DMS 273 treated with DMSO at 0.1 percent for 48 hours (cell line): ENCODE data around the gene CALY.
"Not testable (repeated sequence)": the region's sequence is repeated elsewhere in the genome, so short reads cannot be mapped to it uniquely, and the experiment has no call there.

ENCODE experiments used
- DNase-seq: peaks from one replicate; lab custom pipeline; 2025; lab: John Stamatoyannopoulos, UW

CALY gene, protein sequence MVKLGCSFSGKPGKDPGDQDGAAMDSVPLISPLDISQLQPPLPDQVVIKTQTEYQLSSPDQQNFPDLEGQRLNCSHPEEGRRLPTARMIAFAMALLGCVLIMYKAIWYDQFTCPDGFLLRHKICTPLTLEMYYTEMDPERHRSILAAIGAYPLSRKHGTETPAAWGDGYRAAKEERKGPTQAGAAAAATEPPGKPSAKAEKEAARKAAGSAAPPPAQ

DNA sequence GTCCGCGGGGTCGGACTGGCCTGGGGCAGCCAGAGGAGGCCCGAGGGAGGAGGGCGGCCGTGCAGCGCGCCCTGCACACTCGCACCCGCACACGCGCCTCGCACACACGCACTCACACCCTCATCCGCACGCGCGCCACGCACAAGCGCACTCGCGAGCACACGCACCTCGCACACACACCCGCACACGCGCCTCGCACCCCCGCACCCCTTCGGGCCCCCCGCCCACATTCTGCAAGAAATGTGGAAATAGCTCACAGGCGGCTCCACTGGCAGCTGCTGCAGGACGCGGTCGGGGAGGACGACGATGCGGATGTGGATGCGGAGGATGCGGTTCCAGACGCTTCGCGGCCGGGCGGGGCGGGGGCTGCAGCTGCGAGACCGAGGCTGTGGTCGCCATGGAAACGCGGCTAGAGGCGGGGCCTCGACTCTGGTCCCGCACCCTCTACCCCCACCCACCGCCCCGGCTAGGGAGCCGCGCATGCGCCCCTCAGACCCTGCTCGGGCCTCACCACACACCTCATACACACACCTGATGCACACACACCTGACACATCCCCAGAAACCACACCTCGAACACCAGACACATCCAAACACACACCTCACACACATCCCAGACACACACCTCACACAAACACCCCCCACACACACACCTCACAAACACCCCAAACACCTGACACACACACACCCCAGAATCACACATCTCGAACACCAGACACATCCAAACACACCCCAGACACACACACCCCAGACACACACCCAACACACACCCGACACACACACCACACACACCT, at the start of gene CALY:
CALY (minus strand) TSS at position 320 of the 793 bp plus-strand sequence. CDS start 7,907 bp downstream, outside the sequence.
- no peak for DNase-seq

DNA sequence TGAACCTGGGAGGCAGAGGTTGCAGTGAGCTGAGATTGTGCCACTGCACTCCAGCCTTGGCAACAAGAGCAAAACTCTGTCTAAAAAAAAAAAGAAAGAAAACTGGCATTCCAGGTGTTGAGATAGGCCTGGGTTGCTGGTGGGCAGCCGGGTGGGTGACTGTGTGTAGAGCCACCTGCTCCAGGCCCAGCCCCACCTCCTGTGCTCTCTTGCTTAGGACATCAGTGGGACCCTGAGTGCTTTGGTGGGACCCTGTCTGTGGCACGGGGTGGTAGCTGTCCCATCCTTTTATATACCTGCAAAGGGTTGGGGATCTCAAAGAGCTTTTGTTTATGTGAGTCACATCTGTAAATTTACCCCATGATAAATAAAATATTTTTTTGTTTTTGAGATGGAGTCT, 48.5 kb upstream of the CALY start:
- no peak for DNase-seq

DNA sequence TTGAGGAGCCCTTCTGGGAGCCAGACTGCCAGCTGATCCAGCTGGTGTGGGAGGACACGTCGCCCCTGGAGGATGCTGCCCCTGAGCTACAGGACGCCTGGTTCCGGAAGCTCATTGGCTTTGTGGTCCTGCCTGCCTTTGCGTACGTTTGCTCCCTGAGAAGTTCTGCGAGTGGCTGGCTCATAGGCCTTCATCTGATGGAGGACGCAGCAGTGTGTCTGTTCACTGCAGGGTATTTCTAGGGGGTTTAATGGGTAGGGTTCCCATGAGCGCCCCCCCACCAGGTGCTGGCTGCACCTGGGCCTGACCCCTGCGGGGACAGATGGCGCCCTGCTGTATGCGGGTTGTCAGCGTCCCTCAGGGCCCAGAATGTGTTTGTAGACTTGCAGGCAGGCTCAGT, 47.4 kb upstream of the CALY start:
- no peak for DNase-seq

DNA sequence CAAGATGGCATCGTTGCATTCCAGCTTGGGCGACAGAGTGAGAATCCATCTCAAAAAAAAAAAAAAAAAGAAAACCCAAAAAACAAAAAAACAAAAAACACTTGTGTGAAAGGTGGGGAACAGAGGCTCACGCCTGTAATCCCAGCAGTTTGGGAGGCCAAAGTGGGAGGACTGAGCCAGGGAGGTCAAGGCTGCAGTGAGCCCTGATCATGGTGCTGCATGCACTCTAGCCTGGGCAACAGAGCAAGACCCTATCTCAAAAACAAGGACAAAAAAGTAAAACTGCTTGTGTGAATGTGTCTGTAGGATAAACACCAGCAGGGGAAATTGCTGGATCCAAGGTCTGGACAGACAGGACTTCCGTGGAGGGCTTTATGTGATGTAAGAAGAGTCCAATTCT, 46.9 kb upstream of the CALY start:
- DNase-seq = no peak

DNA sequence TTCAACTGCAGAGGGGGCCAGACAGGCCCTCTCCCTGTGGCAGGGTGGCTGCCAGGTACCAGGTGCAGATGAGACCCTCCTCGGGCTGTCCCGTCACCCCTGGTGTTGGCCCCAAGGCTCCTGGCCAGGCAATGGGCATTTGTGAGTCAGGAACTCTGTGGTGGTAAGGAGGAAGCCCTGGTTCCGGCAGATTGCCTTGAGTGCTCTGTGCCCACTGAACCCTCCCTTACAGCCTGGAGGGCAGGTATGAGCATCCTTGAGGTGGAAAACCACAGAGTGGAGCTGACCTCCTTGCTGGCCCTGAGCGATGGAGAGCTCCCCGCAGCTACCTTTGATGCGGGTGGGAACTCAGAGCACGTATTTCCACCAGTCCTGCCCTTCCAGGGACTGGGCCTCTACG, 44.3 kb upstream of the CALY start:
- DNase-seq = no peak

DNA sequence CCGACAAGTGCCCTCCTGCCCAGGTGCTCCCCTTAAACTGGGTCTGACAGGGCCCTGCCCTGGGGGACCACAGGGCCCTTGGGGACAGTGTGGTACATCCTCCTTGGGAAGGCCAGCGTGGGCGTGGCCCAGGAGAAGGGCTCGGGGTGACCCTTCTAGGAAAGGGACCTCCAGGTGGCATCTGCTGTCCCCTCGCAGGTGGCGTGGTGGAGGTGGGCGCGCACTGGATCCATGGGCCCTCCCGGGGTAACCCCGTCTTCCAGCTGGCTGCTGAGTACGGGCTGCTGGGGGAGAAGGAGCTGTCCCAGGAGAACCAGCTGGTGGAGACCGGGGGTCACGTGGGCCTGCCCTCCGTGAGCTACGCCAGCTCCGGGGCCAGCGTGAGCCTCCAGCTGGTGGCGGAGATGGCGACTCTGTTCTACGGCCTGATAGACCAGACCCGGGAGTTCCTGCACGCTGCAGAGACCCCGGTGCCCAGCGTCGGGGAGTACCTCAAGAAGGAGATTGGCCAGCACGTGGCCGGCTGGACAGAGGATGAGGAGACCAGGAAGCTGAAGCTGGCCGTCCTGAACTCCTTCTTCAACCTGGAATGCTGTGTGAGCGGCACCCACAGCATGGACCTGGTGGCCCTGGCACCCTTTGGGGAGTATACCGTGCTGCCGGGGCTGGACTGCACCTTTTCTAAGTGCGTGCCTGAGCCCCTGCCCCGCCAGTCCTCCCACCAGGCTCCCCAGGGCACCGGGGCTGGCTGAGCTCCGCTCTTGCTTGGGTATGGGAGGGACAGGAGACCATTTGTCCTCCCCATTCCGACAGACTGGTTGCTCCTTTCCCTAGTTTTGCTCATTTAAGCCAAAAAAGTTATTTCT, 43.3 kb upstream of the CALY start:
- DNase-seq = no peak

DNA sequence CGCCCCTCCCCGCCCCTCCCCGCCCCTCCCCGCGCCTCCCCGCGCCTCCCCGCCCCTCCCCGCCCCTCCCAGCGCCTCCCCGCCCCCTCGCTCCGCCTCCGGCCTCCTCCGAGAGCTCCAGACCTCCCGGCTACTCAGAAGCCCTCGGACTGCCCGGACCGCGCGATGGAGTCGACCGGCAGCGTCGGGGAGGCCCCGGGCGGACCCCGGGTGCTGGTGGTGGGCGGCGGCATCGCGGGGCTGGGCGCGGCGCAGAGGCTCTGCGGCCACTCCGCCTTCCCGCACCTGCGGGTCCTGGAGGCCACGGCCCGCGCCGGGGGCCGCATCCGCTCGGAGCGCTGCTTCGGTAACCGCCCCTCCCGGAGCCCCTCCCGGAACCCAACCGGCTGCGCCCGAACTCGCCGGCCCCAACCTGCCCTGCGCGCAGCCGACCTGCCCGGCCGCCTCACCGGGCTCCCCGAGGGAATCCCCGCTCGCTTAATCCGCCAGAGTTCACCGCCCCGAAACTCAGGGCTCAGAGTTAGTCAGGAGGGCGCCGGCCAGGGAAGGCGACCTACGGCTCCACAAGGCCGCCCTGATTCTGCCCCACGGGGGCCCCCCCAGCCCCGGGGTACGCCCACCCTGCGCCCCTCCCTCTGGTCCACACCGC, 42.6 kb upstream of the CALY start, which contains the start of gene PAOX:
PAOX (plus strand) TSS at position 111 of the 649 bp plus-strand sequence; CDS start at position 166, 55 bp downstream.
- DNase-seq = no peak

DNA sequence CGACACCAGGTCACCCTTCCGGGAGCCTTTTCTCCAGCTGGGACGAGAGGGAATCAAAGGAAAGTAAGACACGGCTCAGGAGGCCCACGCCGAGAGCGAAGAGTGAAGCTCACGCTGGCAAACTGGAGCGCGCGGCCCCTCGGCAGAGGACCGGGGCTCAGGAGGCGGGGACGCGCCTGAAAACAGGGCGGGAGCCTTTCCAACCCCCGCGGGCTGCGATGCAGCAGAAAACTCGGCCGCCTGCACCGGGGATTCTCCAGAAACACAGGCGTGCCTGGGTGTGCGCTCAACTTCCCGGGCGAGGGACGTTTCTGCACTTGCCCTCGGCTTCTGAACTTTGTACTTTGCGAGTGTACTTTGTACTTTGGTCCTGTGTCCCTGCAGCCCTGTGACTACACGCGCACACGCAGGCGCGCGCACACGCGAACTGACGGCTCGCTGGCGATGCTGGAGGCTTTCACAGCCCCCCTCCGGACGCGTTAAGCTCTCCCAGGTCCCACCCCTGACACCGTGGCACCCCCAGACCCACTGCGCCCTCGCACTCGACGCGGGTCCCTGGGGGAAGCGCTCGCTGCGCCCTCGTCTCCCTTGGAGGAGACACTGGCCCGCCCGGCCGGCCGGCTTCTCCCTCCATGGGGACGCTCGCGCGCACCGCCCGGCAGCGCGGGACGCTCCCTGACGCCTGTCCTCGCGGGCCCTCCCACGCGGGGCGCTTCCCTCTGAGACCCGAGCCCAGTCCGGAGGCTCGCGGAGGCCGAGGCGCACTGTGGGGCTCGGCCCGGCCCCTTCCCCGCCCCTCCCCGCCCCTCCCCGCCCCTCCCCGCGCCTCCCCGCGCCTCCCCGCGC, 41.8 kb upstream of the CALY start:
- DNase-seq = no peak

DNA sequence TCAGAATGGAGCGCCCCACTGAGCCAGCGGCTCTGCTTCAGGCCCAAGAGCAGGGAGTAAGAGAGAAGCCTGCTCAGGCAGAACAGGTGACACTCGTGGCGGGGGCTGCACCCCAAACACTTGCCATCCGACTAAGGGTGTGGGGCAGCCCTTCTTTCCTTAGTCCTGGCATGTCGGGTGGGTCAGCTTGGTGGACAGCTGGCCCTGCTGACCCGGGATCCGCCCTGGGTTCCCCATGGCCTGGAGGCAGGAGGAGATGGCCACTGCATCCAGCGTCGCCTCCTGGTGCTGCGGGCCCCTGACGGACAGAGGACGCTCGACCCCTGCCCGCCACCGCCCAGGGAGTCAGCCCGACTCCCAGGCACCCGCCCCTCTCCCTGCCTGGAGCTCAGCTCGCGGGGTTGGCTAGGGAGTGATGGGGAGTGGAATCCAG, 41.1 kb upstream of the CALY start:
- DNase-seq = no peak

DNA sequence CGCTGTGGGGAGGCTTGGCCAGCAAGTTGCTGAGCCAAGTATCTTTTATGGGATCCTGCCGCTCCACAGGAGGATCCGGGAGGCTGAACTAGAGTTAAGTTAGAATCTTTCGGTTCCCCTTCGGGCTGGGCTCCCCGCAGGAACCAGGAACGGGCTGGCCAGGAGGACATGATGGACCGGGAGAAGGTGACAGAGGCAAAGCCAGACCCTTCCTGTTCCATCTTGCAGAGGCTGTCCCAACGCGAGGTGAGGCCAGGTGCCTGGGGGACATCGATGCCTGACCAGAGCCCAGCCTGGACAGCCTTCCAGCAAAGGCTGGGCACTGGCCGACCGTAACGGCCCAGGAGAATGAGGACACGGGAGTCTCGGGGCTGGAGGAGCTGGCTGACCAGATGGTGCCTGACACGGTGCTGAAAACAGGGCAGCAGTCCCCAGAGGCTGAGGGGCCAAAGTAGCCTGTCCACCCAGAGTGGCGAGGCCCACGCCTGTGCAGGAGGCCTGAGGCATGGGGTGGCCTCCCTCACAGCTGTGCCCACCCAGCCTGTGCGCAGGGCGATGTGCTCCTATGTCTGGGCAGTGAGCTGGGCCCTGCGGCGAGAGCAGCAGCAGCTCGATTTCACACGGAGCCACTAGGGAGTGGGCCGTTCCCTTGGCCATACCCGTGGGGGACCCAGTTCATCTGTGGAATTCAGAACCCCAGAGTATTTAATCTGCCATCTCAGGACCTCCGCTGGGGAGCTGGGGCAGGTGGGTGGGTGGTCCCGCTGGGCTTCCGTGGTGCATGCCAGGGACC, 40.5 kb upstream of the CALY start:
- no peak for DNase-seq

DNA sequence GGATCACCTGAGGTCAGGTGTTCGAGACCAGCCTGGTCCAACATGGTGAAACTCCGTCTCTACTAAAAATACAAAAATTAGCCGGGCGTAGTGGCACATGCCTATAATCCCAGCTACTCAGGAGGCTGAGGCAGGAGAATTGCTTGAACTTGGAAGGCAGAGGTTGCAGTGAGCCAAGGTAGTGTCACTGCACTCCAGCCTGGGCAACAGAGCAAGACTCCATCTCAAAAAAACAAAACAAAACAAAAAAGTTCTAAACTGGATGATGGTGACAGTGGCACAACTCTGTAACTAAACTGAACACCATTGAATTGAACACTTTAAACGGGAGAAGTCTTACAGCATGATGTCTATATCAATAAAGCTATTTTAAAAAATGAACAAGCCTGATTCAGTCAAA, 39.5 kb upstream of the CALY start:
- not testable (repeated sequence) for DNase-seq

DNA sequence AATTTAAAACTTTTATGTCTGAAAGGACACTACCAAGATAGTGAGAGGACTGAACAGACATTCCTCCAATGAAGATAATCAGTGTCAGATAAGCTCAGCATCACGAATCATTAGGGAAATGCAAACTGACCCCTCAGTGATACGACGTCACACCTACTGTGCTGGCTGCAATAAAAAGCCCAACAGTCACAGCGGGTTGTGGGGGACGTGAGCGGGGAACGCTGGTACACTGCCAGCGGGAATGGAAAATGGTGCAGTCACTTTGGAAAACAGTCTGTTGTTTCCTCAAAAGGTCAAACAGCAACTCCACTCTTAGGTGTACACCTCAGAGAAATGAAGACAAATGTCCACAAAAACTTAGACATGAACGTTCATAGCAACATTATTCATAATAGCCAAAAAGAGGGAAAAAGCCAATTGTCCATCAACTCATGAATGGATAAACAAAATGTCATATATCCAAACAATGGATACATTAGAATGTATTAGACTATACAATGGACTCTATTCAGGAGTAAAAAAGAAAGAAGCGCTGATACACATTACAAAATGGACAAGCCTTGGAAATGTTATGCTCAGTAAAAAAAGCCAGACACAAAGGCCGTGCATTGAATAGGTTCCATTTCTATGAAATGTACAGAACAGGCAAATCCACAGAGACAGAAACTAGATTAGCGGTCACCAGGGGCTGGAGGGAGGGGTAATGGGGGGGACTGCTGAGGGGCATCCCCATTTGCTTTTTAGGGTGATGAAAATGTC, 38.8 kb upstream of the CALY start:
- no peak for DNase-seq

DNA sequence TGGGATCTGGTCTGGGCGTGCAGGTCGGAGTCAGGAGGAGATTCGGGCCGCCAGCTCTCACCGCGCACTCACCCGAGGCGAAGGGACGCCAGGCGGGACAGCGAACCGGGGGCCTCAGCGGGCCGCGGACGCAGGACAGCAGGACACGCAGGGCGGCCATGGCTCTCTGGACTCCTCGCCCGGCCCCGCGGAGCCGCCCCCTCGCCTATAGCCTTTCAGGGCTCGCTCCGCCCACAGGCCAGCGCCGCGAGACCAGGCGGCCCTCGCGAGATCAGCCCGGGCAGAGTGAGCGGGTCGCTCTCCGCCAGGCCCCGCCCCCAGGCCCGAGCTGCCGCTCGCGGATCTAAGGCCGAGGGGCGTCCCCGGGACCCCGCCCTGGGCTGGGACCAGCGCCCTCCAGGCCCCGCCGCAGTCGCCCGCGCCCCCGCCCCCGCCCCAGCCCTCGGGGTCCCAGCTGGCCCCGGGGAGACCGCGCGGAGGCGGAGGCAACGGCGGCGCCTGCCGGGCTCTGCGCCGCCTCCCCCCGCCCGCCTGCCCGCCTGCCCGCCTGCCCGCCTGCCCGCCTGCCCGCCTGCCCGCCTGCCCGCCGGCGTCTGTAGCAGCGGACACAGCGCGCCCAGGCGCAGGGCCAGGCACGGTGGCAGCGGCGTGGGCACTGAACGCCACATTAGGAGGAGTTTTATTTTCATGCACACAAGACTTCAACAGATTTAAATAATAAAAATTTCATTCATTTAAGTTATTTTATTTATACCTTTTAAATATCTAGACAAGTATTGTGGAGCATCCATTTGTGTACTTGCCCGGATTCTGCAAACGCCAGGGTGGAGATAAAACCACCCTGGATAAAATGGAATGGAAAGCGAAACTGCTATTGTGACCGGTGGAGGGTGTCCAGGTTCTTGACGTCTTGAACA, 36.7 kb upstream of the CALY start, which contains the start of gene ECHS1:
ECHS1 (minus strand) TSS at position 181 of the 917 bp plus-strand sequence; CDS start at position 160, 21 bp downstream.
- DNase-seq = peak; percentile 60

DNA sequence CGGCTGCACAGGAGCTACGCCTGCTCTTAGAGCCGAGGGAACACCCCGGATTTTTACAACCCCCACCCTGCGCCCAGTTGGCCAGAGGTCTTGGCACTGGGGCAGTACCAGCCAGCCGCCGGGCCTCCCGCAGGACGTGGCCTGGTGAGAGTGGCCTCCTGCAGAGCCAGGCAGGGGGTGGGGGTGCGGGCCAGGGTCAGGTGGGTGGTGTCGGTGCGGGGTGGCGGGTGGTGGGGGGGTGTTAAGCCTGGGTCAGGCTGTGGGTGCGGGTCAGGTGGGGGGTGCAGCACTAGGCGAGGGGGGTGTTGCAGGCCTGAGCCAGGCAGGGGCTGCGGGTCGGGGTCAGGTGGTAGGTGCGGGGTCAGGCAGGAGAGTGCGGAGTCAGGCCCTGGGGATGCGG, 35.8 kb upstream of the CALY start:
- DNase-seq = no peak

DNA sequence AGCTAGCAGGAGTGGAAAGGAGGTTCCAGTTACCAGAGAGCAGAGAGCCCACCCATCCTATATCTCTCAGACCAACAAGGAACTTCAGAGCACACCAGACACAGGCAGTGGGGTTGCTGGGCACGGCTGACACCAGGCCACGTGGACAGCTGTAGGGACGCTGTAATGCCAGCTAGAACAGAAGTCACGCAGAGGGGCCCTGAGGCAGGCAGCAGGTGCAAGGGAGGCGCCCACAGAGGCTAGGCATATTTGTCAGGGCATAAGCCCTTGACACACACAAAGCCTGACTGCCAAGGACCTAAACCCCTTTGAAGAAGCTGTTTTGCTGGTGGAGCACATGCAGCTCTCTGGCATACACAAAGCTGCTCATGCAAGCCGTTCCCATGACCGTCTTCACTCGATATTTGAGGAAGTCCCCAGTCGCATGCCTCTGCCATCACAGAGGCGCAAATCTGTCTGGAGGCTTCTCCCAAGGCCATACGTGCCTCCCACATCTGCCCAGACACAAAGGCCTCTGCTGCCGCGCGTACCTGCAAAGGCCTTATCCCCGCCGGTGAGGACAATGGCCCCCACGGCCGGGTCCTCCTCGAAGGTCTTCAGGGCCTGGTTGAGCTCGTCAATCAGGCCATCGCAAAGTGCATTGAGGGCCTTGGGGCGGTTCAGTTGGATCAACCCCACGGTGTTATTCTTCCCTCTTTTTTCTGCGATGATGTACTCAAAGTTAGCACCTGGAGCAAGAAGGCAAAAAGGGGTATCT, 33.5 kb upstream of the CALY start:
- DNase-seq = no peak

DNA sequence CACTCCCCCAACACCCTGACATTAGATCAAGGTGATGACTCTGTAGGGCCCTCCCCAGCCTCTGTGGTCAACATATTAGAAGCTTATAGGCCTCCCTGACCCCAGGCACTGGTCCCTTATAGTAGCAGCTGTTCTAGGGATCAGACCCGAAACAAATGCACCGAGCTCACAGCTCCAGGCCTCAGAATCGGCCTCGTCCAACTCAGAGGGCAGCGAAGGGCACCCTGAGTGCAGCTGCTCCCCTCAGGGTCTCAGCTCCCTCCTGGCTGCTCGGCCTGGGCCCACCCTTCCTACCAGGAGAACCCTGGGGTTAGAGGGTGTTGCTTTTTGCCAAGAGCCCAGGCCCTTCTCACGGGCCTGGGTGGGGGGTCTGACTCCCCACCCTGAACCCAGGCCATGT, 31.5 kb upstream of the CALY start:
- DNase-seq = no peak

DNA sequence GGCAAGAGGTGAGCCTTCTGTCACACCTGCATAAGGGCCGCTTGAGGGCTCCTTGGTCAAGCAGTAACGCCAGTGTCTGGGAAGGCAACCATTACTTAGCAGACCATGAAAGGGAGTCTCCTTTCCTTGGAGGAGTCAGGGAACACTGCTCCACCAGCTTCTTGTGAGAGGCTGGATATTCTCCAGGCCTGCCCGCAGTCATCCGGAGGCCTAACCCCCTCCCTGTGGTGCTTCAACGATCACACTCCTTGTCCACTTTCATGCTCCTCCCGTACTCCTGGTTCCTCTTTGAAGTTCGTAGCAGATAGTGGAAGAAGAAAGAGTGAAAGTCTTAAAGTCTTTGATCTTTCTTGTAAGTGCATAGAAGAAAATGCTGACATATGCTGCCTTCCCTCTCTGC, 30.8 kb upstream of the CALY start:
- DNase-seq = not testable (repeated sequence)

DNA sequence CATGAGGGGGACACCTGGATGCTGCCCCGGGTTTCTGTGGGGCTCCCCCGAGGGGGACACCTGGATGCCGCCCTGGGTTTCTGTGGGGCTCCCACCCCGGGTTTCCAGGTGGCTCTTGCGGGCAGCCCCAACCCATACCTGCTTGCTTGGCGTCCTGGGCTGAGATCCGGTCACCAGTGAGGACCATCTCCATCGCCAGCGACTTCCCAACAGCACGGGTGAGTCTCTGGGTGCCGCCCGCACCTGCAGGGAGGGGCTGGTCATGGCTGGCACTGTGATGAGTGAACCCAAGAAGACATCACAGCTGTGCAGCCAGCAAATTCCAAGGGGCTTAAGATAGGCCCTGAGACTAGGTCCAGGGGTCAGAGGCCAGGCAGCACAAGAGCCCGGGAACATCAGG, 30.1 kb upstream of the CALY start:
- no peak for DNase-seq
